Gastroesophageal sphincter (tissue), 2 donors: ENCODE results near the gene GPRC5D.

Source experiments
- EP300 ChIP-seq: sonication (generic); formaldehyde crosslinking; IDR thresholded peaks from one replicate; pipeline ENCODE4 v1.6.1; 2017; ENCODE audit warnings: antibody characterized with exemption, mild to moderate bottlenecking
- POLR2AphosphoS5 ChIP-seq: sonication (generic); formaldehyde crosslinking; IDR thresholded peaks from one replicate; pipeline ENCODE4 v1.6.1; 2017; ENCODE audit warnings: antibody characterized with exemption

DNA sequence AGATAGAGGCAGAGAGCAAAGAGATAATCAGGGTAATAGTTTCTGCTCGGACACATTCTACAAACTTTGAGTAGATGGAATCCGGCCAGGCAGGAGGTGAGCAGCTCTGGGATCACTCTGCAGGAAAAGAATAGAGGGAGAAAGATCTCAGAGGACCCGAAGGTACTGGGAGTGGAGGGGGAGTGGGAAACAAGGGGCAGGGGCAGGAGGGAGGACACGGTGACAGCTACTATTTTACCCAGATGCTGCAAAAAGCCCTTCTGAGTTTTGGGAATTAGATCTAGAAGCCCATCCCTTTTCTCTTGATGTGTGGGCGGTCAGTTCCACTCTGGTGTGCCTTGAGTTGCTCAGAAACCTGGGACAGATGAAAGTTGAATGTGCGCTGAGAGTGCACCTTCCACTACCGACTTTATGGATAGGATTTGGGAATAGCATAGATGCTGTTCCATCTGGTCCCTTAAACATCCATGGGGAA is 60.1 kb downstream of the GPRC5D start:
- TF ChIP-seq POLR2AphosphoS5 (no peak), EP300 (no peak)
